KMS-11 (cell line): ENCODE data around the gene FEZF2.

ENCODE experiments used
- H2AFZ ChIP-seq: fragments of 200-600 bp; sonication (generic); 2 replicates; pipeline ENCODE4 v1.6.1; 2016; ENCODE audit warnings: antibody characterized with exemption, mixed run types, low read depth
- H3K27ac ChIP-seq: fragments of 200-600 bp; sonication (generic); 2 replicates; pipeline ENCODE4 v1.6.1; 2016; ENCODE audit warnings: mild to moderate bottlenecking, mixed run types
- H3K27me3 ChIP-seq: fragments of 200-600 bp; sonication (generic); 2 replicates; pipeline ENCODE4 v1.6.1; 2017; ENCODE audit warnings: mild to moderate bottlenecking, low read depth, mixed run types, moderate library complexity; ENCODE audit not compliant: insufficient read depth
- H3K36me3 ChIP-seq: fragments of 200-600 bp; sonication (generic); 2 replicates; pipeline ENCODE4 v1.6.1; 2017; ENCODE audit warnings: mild to moderate bottlenecking, mixed run types; ENCODE audit not compliant: insufficient read depth
- H3K4me1 ChIP-seq: fragments of 200-600 bp; sonication (generic); 2 replicates; pipeline ENCODE4 v1.6.1; 2016; ENCODE audit warnings: mild to moderate bottlenecking, low read depth, mixed run types; ENCODE audit not compliant: poor library complexity, severe bottlenecking
- H3K4me2 ChIP-seq: fragments of 200-600 bp; sonication (generic); 2 replicates; pipeline ENCODE4 v1.7.0; 2016; ENCODE audit warnings: mild to moderate bottlenecking, mixed run types
- H3K4me3 ChIP-seq: fragments of 200-600 bp; sonication (generic); IDR thresholded peaks from 2 replicates; pipeline ENCODE4 v1.6.1; 2017; ENCODE audit warnings: low read depth, low read length, mixed read lengths; ENCODE audit not compliant: insufficient read depth
- H3K79me2 ChIP-seq: fragments of 200-600 bp; sonication (generic); 2 replicates; pipeline ENCODE4 v1.6.1; 2016; ENCODE audit warnings: low read depth, mixed run types; ENCODE audit not compliant: insufficient read depth
- H3K9ac ChIP-seq: fragments of 200-600 bp; sonication (generic); 2 replicates; pipeline ENCODE4 v1.6.1; 2016; ENCODE audit warnings: mild to moderate bottlenecking, mixed run types
- H4K20me1 ChIP-seq: fragments of 200-600 bp; sonication (generic); 2 replicates; pipeline ENCODE4 v1.6.1; 2016; ENCODE audit warnings: mild to moderate bottlenecking, mixed run types; ENCODE audit not compliant: insufficient read depth
- TF ChIP-seq, protein P1 (sequence below): fragments of 200-600 bp; sonication (generic); conservative IDR thresholded peaks from 2 replicates; pipeline ENCODE4 v1.6.1; 2017; ENCODE audit warnings: low read depth, mild to moderate bottlenecking, antibody characterized with exemption, low read length, moderate library complexity, mixed read lengths

The FEZF2 gene

DNA sequence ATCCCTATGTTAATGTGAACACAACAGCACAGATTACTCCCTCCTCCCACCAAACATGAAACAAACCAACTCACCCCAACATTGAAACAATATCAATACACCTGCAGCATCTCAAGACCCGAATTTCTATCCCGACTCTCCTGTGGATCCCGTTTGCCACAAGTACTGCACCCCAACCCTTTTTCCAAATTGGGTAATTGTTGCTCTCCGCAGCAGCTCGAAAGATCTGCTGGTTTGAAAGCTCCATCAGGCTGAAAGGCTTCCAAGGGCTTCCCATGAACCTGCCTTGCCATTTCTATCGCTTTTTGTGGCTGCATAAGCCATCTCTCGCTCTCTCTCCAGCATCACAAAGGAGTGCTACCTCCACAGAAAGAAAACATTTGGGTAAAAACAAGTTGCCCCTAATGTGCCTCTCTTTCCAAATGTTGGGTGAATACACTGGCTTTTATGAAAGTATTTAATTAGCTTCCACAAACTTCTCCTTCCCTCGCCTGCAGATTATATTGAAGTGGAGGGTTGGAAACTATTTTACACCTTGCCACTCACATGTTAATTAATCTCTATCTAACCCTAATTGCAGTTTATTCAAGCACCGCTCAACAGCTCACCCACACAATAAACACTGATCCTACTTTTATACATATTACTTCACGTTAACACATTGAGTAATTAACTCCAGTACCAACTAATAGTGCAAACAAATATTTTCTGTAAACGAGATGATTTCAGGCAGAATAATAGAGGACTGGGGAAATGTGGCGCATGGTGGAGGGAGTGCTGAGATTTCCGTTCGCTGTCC is 2.5 kb upstream of the FEZF2 start:
- Histone ChIP-seq H3K4me2 (no peak overlapping the region), H3K27me3 (no peaks in the 10 kb centered on the region), H3K36me3 (no peaks in the 10 kb centered on the region), H3K4me3 (no peak overlapping the region), H3K9ac (no peak overlapping the region), H2AFZ (no peak overlapping the region), H3K27ac (no peak overlapping the region), H3K4me1 (no peaks in the 10 kb centered on the region), H3K79me2 (no peaks in the 10 kb centered on the region), H4K20me1 (no peaks in the 10 kb centered on the region)
- TF ChIP-seq, protein P1, sequence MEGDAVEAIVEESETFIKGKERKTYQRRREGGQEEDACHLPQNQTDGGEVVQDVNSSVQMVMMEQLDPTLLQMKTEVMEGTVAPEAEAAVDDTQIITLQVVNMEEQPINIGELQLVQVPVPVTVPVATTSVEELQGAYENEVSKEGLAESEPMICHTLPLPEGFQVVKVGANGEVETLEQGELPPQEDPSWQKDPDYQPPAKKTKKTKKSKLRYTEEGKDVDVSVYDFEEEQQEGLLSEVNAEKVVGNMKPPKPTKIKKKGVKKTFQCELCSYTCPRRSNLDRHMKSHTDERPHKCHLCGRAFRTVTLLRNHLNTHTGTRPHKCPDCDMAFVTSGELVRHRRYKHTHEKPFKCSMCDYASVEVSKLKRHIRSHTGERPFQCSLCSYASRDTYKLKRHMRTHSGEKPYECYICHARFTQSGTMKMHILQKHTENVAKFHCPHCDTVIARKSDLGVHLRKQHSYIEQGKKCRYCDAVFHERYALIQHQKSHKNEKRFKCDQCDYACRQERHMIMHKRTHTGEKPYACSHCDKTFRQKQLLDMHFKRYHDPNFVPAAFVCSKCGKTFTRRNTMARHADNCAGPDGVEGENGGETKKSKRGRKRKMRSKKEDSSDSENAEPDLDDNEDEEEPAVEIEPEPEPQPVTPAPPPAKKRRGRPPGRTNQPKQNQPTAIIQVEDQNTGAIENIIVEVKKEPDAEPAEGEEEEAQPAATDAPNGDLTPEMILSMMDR: no peak

DNA sequence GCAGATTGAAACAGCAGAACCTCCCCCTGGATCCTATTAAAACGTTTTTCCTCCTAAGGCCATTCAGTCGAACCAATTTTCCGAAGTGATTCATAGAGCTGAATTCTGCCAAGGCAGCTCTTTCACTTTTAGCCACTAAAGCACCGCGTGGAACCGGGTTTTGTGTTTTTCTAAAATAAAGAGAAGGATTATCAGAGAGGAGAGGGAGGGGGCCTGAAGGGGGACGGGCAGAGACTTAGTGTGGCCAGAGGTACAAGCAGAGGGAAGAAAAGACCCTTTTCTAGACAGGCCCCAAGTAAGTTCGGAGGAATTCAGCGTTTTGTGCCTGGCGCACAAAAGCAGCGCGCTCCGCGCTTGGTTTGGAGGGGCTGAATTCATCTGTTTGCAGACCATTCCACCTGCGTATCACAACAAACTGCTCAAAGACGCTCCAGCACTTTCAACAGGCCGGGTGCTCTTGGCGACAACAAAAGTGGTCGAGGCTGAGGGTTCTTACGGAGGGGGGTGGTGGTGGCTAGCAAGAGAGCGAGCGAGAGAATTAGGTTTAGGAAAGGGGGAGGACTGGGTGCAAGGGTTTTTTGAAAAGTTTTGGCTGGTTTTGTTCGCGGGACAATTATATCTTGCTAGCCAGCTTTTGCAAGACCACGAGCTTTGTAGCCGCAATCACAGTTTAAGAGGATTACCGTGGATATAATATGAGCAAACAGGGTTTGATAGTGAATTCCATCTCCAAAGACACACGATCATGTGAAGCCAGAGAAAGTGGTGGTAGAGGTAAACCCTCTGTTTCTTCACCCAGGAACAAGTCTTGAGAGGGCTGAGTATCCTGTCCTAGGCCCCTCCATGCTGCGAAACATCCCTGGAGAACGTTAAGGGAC is 1.2 kb upstream of the FEZF2 start:
- no peaks in the 10 kb centered on the region for H3K4me1 ChIP-seq
- no peak overlapping the region for H2AFZ ChIP-seq
- TF ChIP-seq, protein P1: no peak
- no peaks in the 10 kb centered on the region for H4K20me1 ChIP-seq
- H3K9ac ChIP-seq: no peak overlapping the region
- H3K27ac ChIP-seq: no peak overlapping the region
- no peaks in the 10 kb centered on the region for H3K36me3 ChIP-seq
- H3K4me3 ChIP-seq: no peak overlapping the region
- H3K79me2 ChIP-seq: no peaks in the 10 kb centered on the region
- no peaks in the 10 kb centered on the region for H3K27me3 ChIP-seq
- no peak overlapping the region for H3K4me2 ChIP-seq

DNA sequence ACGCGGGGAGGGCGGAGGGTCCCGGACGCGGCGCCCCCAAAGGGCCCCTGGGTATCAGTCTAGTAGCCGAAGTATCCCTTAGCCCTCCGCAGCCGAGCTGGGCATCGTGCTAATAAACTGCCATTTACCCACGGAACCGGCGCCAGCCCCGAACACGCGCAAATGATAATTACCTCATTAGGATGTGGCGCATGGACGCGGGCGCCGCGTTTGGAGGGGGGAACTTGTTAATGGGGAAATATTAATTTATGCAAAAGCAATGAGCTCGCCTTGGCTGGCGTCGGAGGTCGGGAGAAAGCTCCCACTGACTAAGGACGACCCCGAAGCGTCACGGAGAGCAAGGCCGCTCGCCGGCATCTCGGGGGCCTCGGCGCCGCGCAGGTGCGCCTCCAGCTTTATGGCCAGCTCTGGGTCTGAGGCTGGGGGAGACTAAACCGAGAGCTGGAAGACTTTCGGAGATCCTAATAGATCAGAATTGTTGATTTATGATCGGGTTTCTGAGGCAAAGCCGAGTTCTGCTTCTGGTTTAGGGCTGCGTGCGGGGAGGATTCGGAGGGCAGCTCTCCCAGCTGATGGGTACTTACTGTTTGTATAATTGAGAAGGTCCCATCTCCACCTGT is 474 bp upstream of the FEZF2 start:
- H3K9ac ChIP-seq: no peak overlapping the region

DNA sequence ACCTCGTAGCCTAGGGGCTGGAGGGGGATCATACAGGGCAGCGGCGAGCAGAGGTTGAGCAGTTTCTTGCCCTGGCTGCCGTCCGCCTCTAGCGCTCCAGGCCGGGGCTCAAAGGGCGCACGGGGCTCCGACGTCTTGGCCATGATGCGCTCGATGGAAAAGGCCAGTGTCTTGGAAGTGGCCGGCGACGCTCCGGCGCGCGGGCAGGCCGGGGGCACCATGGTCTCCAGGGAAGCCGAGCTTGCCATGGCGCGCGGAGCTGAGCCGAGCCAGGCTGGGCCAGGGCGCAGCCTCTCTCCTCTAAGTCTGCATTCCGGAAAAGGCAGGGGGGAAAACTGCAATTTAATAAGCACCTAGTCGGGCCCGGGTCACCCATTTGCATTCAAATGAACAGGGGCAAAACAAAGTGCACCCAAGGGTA is 719 bp downstream of the FEZF2 start:
- H3K4me2 ChIP-seq: no peak overlapping the region
- no peaks in the 10 kb centered on the region for H3K36me3 ChIP-seq
- no peaks in the 10 kb centered on the region for H3K4me1 ChIP-seq
- TF ChIP-seq, protein P1: no peak
- H2AFZ ChIP-seq: no peak overlapping the region
- no peak overlapping the region for H3K27ac ChIP-seq
- H3K79me2 ChIP-seq: no peaks in the 10 kb centered on the region
- no peak overlapping the region for H3K4me3 ChIP-seq
- H3K27me3 ChIP-seq: no peaks in the 10 kb centered on the region
- no peak overlapping the region for H3K9ac ChIP-seq
- no peaks in the 10 kb centered on the region for H4K20me1 ChIP-seq

More for the DNA sequence above, 474 bp upstream of the FEZF2 start:
- Histone ChIP-seq H3K4me1 (no peaks in the 10 kb centered on the region), H3K36me3 (no peaks in the 10 kb centered on the region), H4K20me1 (no peaks in the 10 kb centered on the region), H3K27ac (no peak overlapping the region), H2AFZ (no peak overlapping the region), H3K4me2 (no peak overlapping the region), H3K79me2 (no peaks in the 10 kb centered on the region), H3K4me3 (no peak overlapping the region), H3K27me3 (no peaks in the 10 kb centered on the region)
- TF ChIP-seq, protein P1: no peak
